K562 (cell line): ENCODE measurements around the gene UMAD1. TPM values are rescaled to one million over a fixed set of nuclear protein-coding genes. Genes with fewer than 3 reads are reported as not detected.

Source experiments
- ATAC-seq: fragments of 200-7000 bp; cut with Tn5 transposase; 3 replicates; pipeline ENCODE4 v1.9.1; 2020; ENCODE audit warnings: moderate library complexity
- BruUV-seq: library from RNA; stranded (reverse); fragments of 400-500 nt; replicated peaks from 2 replicates; lab custom pipeline; 2021; lab: Mats Ljungman, UMichigan
- CTCF ChIA-PET: fragments of 300-600 bp; formaldehyde crosslinking; extraction: SDS; loops from one replicate; lab custom pipeline; 2021; ENCODE audit warnings: low intra/inter-chr PET ratio; lab: Yijun Ruan, JAX
- POLR2A ChIA-PET: fragments of 300-600, 350-650 bp; sonication (Branson Sonifier 250); formaldehyde crosslinking; extraction: SDS; loops from one replicate; lab custom pipeline; 2021; ENCODE audit warnings: antibody characterized with exemption, inconsistent platforms; lab: Yijun Ruan, JAX
- DNase-seq, 4 experiments: peaks; one replicate each; pipeline versions ENCODE4 v3.0.0 to v3.0.0-alpha.2; 2011 to 2018; ENCODE audit warnings: low spot score in 3 of 4, mixed read lengths in 3 of 4; ENCODE audit errors: extremely low read depth in 1 of 4
- FAIRE-seq: peaks from 2 replicates; lab custom pipeline; 2011; peaks lifted over from hg19 to GRCh38; lab: Jason Lieb, UNC
- H2AFZ ChIP-seq: 2 replicates; pipeline ENCODE4 v1.6.0; 2011; ENCODE audit warnings: low read depth, low read length, control low read depth, inconsistent platforms
- H3K27ac ChIP-seq: fragments of 200-600 bp; 3 replicates; pipeline ENCODE4 v1.8.0; 2011; ENCODE audit warnings: low read depth, mild to moderate bottlenecking, control low read depth, inconsistent platforms, low read length, moderate library complexity, mixed read lengths; ENCODE audit errors: extremely low read depth
- H3K27me3 ChIP-seq, 2 experiments: fragments of 300-600 bp in 1 of 2; 2 replicates in 1 of 2; 3 replicates in 1 of 2; pipeline versions ENCODE4 v1.6.0 to v1.8.0; 2011; ENCODE audit warnings: inconsistent platforms in 2 of 2, low read length in 2 of 2, mild to moderate bottlenecking in 1 of 2, mixed read lengths in 1 of 2, moderate library complexity in 1 of 2; ENCODE audit not compliant: control insufficient read depth in 2 of 2, insufficient read depth in 2 of 2
- H3K36me3 ChIP-seq: fragments of 300-600 bp; 3 replicates; pipeline ENCODE4 v1.8.0; 2011; ENCODE audit warnings: mild to moderate bottlenecking, low read length, inconsistent platforms; ENCODE audit not compliant: control insufficient read depth, insufficient read depth
- H3K4me1 ChIP-seq, 2 experiments: fragments of 200-600 bp in 1 of 2; replicated peaks in 1 of 2; 2 replicates in 1 of 2; 3 replicates in 1 of 2; pipeline versions ENCODE4 v1.5.1 to v1.8.0; 2011; ENCODE audit warnings: inconsistent platforms in 2 of 2, low read length in 2 of 2, mild to moderate bottlenecking in 1 of 2, mixed read lengths in 1 of 2, moderate library complexity in 1 of 2; ENCODE audit not compliant: control insufficient read depth in 2 of 2, insufficient read depth in 2 of 2
- H3K4me2 ChIP-seq: 2 replicates; pipeline ENCODE4 v1.6.1; 2011; ENCODE audit warnings: low read length, control low read depth, inconsistent platforms, mixed read lengths; ENCODE audit not compliant: insufficient read depth
- H3K4me3 ChIP-seq: fragments of 200-600 bp; sonication (generic), shearing (Covaris generic); 2 replicates; pipeline ENCODE4 v1.5.1; 2016; ENCODE audit warnings: control low read depth, inconsistent platforms
- H3K79me2 ChIP-seq: fragments of 200-600 bp; 3 replicates; pipeline ENCODE4 v1.8.0; 2011; ENCODE audit warnings: low read length, inconsistent platforms; ENCODE audit not compliant: control insufficient read depth, insufficient read depth
- H3K9ac ChIP-seq, 2 experiments: 2 replicates each; pipeline versions ENCODE4 v1.6.0 to v1.6.1; 2011; ENCODE audit warnings: low read depth in 2 of 2, low read length in 2 of 2, control low read depth in 1 of 2, inconsistent platforms in 1 of 2, mild to moderate bottlenecking in 1 of 2, mixed read lengths in 1 of 2; ENCODE audit not compliant: insufficient read depth in 1 of 2
- H3K9me1 ChIP-seq: one replicate; pipeline ENCODE4 v1.6.0; 2011; ENCODE audit warnings: inconsistent platforms, mild to moderate bottlenecking, low read length, moderate library complexity; ENCODE audit not compliant: control insufficient read depth, insufficient read depth
- H3K9me3 ChIP-seq: replicated peaks from 2 replicates; pipeline ENCODE4 v1.5.1; 2011; ENCODE audit warnings: low read depth, low read length, inconsistent platforms; ENCODE audit not compliant: control insufficient read depth, insufficient read depth
- H4K20me1 ChIP-seq: replicated peaks from 2 replicates; pipeline ENCODE4 v1.6.1; 2011; ENCODE audit warnings: low read length, inconsistent platforms, mixed read lengths; ENCODE audit not compliant: control insufficient read depth, insufficient read depth
- CBFB ChIP-seq: sonication (generic); formaldehyde crosslinking; IDR thresholded peaks from 2 replicates; pipeline ENCODE4 v1.4.0; 2020; ENCODE audit warnings: mild to moderate bottlenecking, missing genetic modification reagents
- MAZ ChIP-seq, 2 experiments: fragments of 450-650 bp in 1 of 2; sonication (generic) in 1 of 2; formaldehyde crosslinking; IDR thresholded peaks in 1 of 2; conservative IDR thresholded peaks in 1 of 2; 2 replicates each; pipeline versions ENCODE4 v1.4.0 to v1.5.0; 2020; ENCODE audit warnings: mild to moderate bottlenecking in 1 of 2, missing genetic modification reagents in 1 of 2
- MLLT1 ChIP-seq, 2 experiments: fragments of 450-650 bp; IDR thresholded peaks; 2 replicates each; pipeline ENCODE4 v1.6.1; 2016
- NFYB ChIP-seq: IDR thresholded peaks from 2 replicates; pipeline ENCODE4 v1.6.1; 2011; ENCODE audit warnings: mild to moderate bottlenecking, moderate library complexity; ENCODE audit not compliant: insufficient read length; ENCODE audit errors: extremely low read depth
- PHF20 ChIP-seq: fragments of 450-650 bp; IDR thresholded peaks from 2 replicates; pipeline ENCODE4 v1.6.1; 2018; ENCODE audit not compliant: partially characterized antibody
- RUNX1 ChIP-seq: sonication (generic); IDR thresholded peaks from 2 replicates; pipeline ENCODE4 v1.6.1; 2016; ENCODE audit warnings: antibody characterized with exemption, low read depth
- SPI1 ChIP-seq: IDR thresholded peaks from 2 replicates; pipeline ENCODE4 v1.6.1; 2011; ENCODE audit warnings: low read depth, low read length, control low read depth, borderline replicate concordance
- STAT5A ChIP-seq: IDR thresholded peaks from 2 replicates; pipeline ENCODE4 v1.6.1; 2012; ENCODE audit warnings: low read length, inconsistent platforms, borderline replicate concordance
- ZNF197 ChIP-seq: fragments of 200-800 bp; sonication (Bioruptor generic); IDR thresholded peaks from 2 replicates; pipeline ENCODE4 v1.6.1; 2016; ENCODE audit warnings: low read depth, missing genetic modification characterization, missing compliant biosample characterization
- ZNF347 ChIP-seq: fragments of 450-650 bp; formaldehyde crosslinking; IDR thresholded peaks from 2 replicates; pipeline ENCODE4 v1.4.0; 2020; ENCODE audit warnings: low read depth, mild to moderate bottlenecking, moderate library complexity
- ZNF445 ChIP-seq: fragments of 250-450 bp; sonication (Bioruptor Pico); IDR thresholded peaks from 2 replicates; pipeline ENCODE4 v1.4.0; 2020; ENCODE audit warnings: low read depth, mild to moderate bottlenecking, moderate library complexity
- ZNF717 ChIP-seq: fragments of 250-450 bp; sonication (Bioruptor Pico); IDR thresholded peaks from 2 replicates; pipeline ENCODE4 v1.5.0; 2021
- WGBS: fragments of 100-300 bp; shearing (Covaris generic); methylation state at CpG from one replicate; pipeline ENCODE4 v1.1.6; 2016; ENCODE audit warnings: low coverage, mixed read lengths; ENCODE audit not compliant: insufficient coverage; ENCODE audit errors: missing lambda C conversion rate; 5-methylcytosine and 5-hydroxymethylcytosine counted together
- in situ Hi-C: fragments of 300-500 bp; cut with MboI; formaldehyde crosslinking; loops from 4 replicates; pipeline ENCODE4 v1.15.0; 2018; ENCODE audit warnings: inconsistent platforms, mixed read lengths
- intact Hi-C: fragments of 100-400 bp; cut with micrococcal nuclease; formaldehyde crosslinking; loops from 2 replicates; pipeline ENCODE4 v1.14.2; 2022
- polyA plus RNA-seq, 8 experiments: library from polyadenylated mRNA; depleted of rRNA in 4 of 8; stranded (reverse) in 5 of 8; unstranded in 3 of 8; fragments of >200 nt; fragmentation: Nextera tagmentation in 2 of 8; fragmentation: Illumina TruSeq in 1 of 8; extraction: Ambion mirVana in 2 of 8; extraction: Trizol in 1 of 8; gene quantifications; 2 replicates each; pipeline versions ENCODE4 v1.2.1 to v1.2.3, GENCODE V29; 2011 to 2014; ENCODE audit warnings: inconsistent platforms in 1 of 8, missing spikeins in 1 of 8
- total RNA-seq, 7 experiments: library from RNA; depleted of rRNA in 6 of 7; stranded (reverse); fragments of >200 nt in 6 of 7; fragmentation: Illumina TruSeq in 2 of 7; extraction: Trizol in 2 of 7; gene quantifications; 2 replicates each; pipeline versions ENCODE4 v1.2.1 to v1.2.3, GENCODE V29; 2011 to 2021; ENCODE audit warnings: low replicate concordance in 1 of 7

UMAD1 gene
- total and polyA plus RNA-seq, 9 of the 15 experiments (the other 6 are each of a cell fraction or from before 2014, with no cell fraction given) = 9.0 to 26.7 (median 13.3) TPM

- H3K4me2 ChIP-seq = no peak overlapping the region
Measured at GRCh38 chr7:7830122-7830878, 189.7 kb downstream of the UMAD1 start.

GRCh38 chr7:7832518-7832917 is 192.0 kb downstream of the UMAD1 start:
- Histone ChIP-seq H3K4me2 (no peak overlapping the region), H3K4me1 (no peaks in the 10 kb centered on the region; a peak in 1 of 5 replicates), H3K79me2 (no peaks in the 10 kb centered on the region), H3K9ac (no peak overlapping the region), H3K36me3 (no peaks in the 10 kb centered on the region), H4K20me1 (no peaks in the 10 kb centered on the region), H3K27me3 (no peaks in the 10 kb centered on the region), H3K9me3 (no peaks in the 10 kb centered on the region), H3K27ac (no peak overlapping the region), H3K9me1 (no peaks in the 10 kb centered on the region), H2AFZ (no peak overlapping the region), H3K4me3 (no peak overlapping the region)
- POLR2A ChIA-PET = interaction anchor here (1.0 kb wide), 1 partner anchor 15 kb away, joined by 3 read pairs; no protein-coding TSS in a partner anchor
- DNase-seq (no peak), FAIRE-seq (no peak), ATAC-seq (no peak)
- WGBS = 17% methylated on average over 5 of the region's 5 CpGs
- CTCF ChIA-PET = no interaction called here
- no peak for TF ChIP-seq ZNF717
- TF ChIP-seq CBFB (CRISPR knock-in tag) = no peak
- no peak for TF ChIP-seq ZNF445 (CRISPR knock-in tag)
- TF ChIP-seq STAT5A = no peak
- no peak for TF ChIP-seq ZNF197 (CRISPR knock-in tag)
- TF ChIP-seq NFYB = no peak
- no peak for TF ChIP-seq ZNF347
- no peak for TF ChIP-seq MAZ (CRISPR knock-in tag; conservative IDR thresholded peaks at IDR 0.05 in 1 of 2, IDR thresholded peaks at IDR 0.05 in 1 of 2)
- TF ChIP-seq MLLT1 (IDR thresholded peaks at IDR 0.05) = no peak
- no peak for TF ChIP-seq PHF20
- TF ChIP-seq RUNX1 = no peak
- no TSS peak for BruUV-seq
- in situ Hi-C loops (no loop called here), intact Hi-C loops (no loop called here)

More at GRCh38 chr7:7830122-7830878, 189.7 kb downstream of the UMAD1 start:
- no peaks in the 10 kb centered on the region for H4K20me1 ChIP-seq
- no peak for ATAC-seq
- H3K9ac ChIP-seq = no peak overlapping the region
- H2AFZ ChIP-seq = no peak overlapping the region
- CTCF ChIA-PET = no interaction called here
- no TSS peak for BruUV-seq
- H3K4me1 ChIP-seq = no peaks in the 10 kb centered on the region; a peak in 1 of 5 replicates
- no peak for TF ChIP-seq SPI1
- WGBS = 18% methylated on average over 7 of the region's 7 CpGs
- no peak overlapping the region for H3K4me3 ChIP-seq
- no peaks in the 10 kb centered on the region for H3K9me1 ChIP-seq
- no peaks in the 10 kb centered on the region for H3K27me3 ChIP-seq
- no peaks in the 10 kb centered on the region for H3K79me2 ChIP-seq
- no peaks in the 10 kb centered on the region for H3K9me3 ChIP-seq
- in situ Hi-C loops (no loop called here), intact Hi-C loops (no loop called here)
- H3K36me3 ChIP-seq = no peaks in the 10 kb centered on the region
- POLR2A ChIA-PET = no interaction called here
- no peak for DNase-seq
- no peak for FAIRE-seq
- no peak overlapping the region for H3K27ac ChIP-seq
